ENCODE data around the gene NPR1.
A peak's percentile ranks its signal among the peaks of the same experiment; 100 is the strongest.

NPR1 gene

DNA sequence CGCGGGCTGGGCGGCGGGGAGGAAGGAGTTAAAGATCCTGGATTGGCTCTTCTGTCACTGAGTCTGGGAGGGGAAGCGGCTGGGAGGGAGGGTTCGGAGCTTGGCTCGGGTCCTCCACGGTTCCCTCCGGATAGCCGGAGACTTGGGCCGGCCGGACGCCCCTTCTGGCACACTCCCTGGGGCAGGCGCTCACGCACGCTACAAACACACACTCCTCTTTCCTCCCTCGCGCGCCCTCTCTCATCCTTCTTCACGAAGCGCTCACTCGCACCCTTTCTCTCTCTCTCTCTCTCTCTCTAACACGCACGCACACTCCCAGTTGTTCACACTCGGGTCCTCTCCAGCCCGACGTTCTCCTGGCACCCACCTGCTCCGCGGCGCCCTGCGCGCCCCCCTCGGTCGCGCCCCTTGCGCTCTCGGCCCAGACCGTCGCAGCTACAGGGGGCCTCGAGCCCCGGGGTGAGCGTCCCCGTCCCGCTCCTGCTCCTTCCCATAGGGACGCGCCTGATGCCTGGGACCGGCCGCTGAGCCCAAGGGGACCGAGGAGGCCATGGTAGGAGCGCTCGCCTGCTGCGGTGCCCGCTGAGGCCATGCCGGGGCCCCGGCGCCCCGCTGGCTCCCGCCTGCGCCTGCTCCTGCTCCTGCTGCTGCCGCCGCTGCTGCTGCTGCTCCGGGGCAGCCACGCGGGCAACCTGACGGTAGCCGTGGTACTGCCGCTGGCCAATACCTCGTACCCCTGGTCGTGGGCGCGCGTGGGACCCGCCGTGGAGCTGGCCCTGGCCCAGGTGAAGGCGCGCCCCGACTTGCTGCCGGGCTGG lies at the start of gene NPR1:
Gene NPR1 (plus strand): TSS at position 170 of the 818 bp plus-strand sequence. CDS start 421 bp downstream, at position 591.
- in situ Hi-C loops (cut with HindIII; ENCODE audit: low sequenced_read_pairs), result no loop called here
- no peak for DNase-seq (ENCODE audit: low read depth, low spot score)
- TF ChIP-seq, protein P1, sequence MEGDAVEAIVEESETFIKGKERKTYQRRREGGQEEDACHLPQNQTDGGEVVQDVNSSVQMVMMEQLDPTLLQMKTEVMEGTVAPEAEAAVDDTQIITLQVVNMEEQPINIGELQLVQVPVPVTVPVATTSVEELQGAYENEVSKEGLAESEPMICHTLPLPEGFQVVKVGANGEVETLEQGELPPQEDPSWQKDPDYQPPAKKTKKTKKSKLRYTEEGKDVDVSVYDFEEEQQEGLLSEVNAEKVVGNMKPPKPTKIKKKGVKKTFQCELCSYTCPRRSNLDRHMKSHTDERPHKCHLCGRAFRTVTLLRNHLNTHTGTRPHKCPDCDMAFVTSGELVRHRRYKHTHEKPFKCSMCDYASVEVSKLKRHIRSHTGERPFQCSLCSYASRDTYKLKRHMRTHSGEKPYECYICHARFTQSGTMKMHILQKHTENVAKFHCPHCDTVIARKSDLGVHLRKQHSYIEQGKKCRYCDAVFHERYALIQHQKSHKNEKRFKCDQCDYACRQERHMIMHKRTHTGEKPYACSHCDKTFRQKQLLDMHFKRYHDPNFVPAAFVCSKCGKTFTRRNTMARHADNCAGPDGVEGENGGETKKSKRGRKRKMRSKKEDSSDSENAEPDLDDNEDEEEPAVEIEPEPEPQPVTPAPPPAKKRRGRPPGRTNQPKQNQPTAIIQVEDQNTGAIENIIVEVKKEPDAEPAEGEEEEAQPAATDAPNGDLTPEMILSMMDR (IDR thresholded peaks at IDR 0.05; ENCODE audit: low read depth, low read length), result no peak
- peak within 1 kb of the TSS; percentile 10 for H3K4me3 ChIP-seq (ENCODE audit: low read depth, low read length)

DNA sequence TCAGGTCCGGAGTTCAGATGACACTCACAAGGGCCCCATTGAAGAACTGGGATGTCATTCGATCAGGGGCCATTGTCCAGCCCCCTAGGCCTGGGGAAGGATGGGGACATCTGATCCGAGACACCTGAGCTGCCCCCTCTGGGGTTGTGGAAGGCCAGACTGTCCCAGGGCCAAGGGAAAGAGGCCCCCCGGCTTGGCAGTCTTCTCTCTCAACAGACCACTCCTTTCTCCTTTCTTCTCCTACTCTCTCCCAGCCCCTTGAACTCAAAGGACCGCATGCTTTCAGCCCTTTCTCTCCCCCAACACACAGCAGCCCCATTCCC lies 49.2 kb upstream of the NPR1 start:
- in situ Hi-C loops (cut with HindIII; ENCODE audit: low sequenced_read_pairs), result no loop called here
- TF ChIP-seq, protein P1 (IDR thresholded peaks at IDR 0.05; ENCODE audit: low read depth, low read length), result no peak
- no peak overlapping the region for H3K4me3 ChIP-seq (ENCODE audit: low read depth, low read length)
- DNase-seq (ENCODE audit: low read depth, low spot score), result no peak

DNA sequence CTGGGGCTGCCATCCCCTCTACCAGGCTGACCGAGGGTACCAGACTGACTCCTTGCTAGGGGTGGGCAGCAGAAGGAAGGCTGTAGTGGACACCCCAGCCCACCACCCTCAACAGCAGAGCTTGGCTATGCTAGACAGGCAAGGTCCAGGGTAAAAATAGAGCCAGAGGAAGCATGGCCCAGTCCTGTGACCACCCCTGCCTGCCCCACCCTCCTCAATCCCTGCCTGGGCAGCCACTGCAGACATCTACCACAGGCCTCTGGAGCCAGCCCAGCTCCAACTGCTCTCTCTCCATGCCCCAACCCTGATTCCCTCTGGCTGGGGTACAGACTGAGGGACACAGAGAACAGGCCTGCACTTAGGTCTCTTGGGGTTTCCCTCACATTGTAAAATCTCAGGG lies 48.5 kb upstream of the NPR1 start:
- DNase-seq (ENCODE audit: low read depth, low spot score), result no peak
- TF ChIP-seq, protein P1 (IDR thresholded peaks at IDR 0.05; ENCODE audit: low read depth, low read length), result no peak
- in situ Hi-C loops (cut with HindIII; ENCODE audit: low sequenced_read_pairs), result no loop called here
- H3K4me3 ChIP-seq (ENCODE audit: low read depth, low read length), result no peak overlapping the region

DNA sequence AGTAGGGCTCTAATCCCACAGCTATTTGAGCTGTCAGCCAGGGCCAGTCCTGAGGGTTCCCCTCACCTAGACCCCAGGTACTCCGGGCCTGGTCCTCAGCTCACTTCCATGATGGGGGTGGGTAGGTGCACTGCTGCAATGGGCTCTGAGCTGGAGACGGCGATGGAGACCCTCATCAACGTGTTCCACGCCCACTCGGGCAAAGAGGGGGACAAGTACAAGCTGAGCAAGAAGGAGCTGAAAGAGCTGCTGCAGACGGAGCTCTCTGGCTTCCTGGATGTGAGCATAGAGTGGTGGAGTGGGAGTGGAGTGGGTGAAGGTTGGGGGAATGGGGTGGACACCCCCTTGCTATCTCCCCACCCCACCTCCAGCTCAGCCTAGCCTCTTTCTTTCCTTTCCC lies 48.1 kb upstream of the NPR1 start:
- TF ChIP-seq, protein P1 (IDR thresholded peaks at IDR 0.05; ENCODE audit: low read depth, low read length), result no peak
- in situ Hi-C loops (cut with HindIII; ENCODE audit: low sequenced_read_pairs), result no loop called here

DNA sequence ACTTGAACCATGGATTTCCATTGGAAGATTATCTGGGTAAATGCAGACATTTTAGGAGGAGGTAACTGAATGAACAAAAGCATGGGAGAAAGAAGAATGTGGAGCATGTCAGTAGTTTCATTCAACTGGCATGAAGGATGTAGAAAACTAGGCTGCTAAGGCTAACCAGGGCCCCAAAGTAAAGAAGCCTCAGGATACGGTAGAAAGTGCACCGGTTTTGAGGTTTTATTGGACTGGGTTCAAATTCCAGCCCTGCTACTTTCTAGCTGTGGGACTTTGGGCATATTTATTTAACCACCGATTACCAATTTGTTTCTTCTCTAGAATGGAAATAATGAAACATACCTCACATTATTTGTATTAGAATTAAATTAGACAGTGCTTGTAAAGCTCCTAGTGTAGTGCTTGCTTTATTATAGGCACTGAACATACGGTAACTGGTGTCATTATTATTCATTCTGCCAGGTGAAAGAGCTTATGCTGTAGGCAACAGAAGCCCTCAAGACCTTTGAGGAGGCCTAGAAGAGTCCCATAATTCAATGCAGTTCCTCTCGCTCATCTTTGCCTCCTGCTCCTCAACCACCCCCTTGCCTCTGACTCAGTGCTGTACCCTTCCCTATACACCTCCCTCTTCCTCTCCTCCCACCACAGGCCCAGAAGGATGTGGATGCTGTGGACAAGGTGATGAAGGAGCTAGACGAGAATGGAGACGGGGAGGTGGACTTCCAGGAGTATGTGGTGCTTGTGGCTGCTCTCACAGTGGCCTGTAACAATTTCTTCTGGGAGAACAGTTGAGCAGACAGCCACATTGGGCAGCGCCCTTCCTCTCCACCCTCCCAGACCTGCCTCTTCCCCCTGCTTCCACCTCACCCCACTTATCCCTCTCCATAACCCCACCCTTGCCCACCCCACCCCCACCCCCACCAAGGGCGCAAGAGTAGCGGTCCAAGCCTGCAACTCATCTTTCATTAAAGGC lies 47.2 kb upstream of the NPR1 start:
- DNase-seq (ENCODE audit: low read depth, low spot score), result no peak
- TF ChIP-seq, protein P1 (IDR thresholded peaks at IDR 0.05; ENCODE audit: low read depth, low read length), result no peak
- in situ Hi-C loops (cut with HindIII; ENCODE audit: low sequenced_read_pairs), result no loop called here
- no peak overlapping the region for H3K4me3 ChIP-seq (ENCODE audit: low read depth, low read length)

More for the DNA sequence above, 48.1 kb upstream of the NPR1 start:
- DNase-seq (ENCODE audit: low read depth, low spot score), result no peak
- no peak overlapping the region for H3K4me3 ChIP-seq (ENCODE audit: low read depth, low read length)

DNA sequence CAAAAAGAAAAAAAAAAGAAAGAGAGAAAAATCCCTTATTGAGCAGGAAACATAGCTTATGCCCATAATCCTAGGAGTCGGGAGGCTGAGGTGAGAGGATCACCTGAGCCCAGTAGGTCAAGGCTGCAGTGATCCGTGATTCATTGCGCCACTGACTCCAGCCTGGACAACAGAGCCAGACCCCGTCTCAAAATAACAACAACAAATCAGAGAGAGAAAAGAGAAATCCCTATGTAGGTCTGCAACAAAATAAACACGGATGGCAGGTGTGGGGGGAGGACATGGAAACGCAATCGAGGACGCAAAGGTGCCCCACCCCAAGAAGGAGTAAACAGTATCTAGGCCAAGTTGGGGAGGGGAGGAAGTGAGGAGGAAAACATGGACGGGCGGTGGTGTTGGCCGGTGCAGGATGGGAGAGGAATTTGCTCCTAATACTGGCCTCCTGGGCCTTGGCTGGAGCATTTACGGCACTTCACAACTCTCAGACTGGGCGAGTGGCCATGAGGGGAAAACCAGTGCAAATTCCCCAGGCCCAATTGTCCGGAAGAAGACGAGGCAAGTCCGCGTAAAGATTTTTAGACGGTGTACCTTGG lies 45.2 kb upstream of the NPR1 start:
- in situ Hi-C loops (cut with HindIII; ENCODE audit: low sequenced_read_pairs), result no loop called here
- no peak for DNase-seq (ENCODE audit: low read depth, low spot score)

More for the DNA sequence above, 45.2 kb upstream of the NPR1 start:
- H3K4me3 ChIP-seq (ENCODE audit: low read depth, low read length), result peak overlapping the region; percentile 98
- TF ChIP-seq, protein P1 (IDR thresholded peaks at IDR 0.05; ENCODE audit: low read depth, low read length), result no peak
